HT-29 (cell line): ENCODE measurements around the gene ZNF286A. TPM values are rescaled to one million over a fixed set of nuclear protein-coding genes. Genes with fewer than 3 reads are reported as not detected.
"Not testable (repeated sequence)": the region's sequence is repeated elsewhere in the genome, so short reads cannot be mapped to it uniquely, and the experiment has no call there.

Experiments used
- DNase-seq: peaks from one replicate; pipeline ENCODE4 v3.0.0-alpha.2; 2015; ENCODE audit warnings: low spot score
- total RNA-seq: library from RNA; depleted of rRNA; stranded (reverse); fragments of >200 nt; shearing (Covaris generic); gene quantifications from 2 replicates; pipeline ENCODE4 v1.2.3, GENCODE V29; 2014; rRNA removed

ZNF286A gene
- total RNA-seq, result 4.6 and 14.1 TPM in 2 replicates

- peak; percentile 92 for DNase-seq
Measured at GRCh38 chr17:15699413-15699924, at the start of gene ZNF286A. TSS of gene ZNF286A (plus strand) at chr17:15699752. CDS start at chr17:15700330, 578 bp downstream.

- peak; percentile 73 for DNase-seq
Measured at GRCh38 chr17:15649861-15650421, 49.6 kb upstream of the ZNF286A start.

- DNase-seq, result peak; percentile 58
Measured at GRCh38 chr17:15650741-15651582, 48.6 kb upstream of the ZNF286A start.

GRCh38 chr17:15651583-15652110, 47.9 kb upstream of the ZNF286A start:
- DNase-seq, result peak; percentile 94

- DNase-seq, result no peak
Measured at GRCh38 chr17:15652960-15653359, 46.6 kb upstream of the ZNF286A start.

DNA sequence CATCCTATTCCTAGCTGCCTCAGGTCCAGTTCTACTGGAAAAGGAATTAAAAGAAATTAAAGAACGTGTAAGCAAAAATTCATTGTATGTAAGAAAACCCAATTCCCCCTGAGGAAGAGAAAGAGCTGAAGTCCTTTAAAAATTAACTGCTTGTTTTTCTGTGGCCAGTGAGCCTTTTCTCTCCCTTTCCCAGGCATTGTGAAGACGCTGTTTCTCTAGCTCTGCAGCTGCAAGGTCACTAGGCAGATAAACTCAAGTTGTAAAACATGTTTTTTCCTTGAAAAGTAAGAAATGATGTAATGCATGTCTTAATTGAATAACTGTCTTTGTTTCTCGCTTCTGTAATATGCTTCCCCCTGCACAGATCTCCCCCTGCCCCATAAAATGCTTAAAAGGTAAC, 45.2 kb upstream of the ZNF286A start:
- not testable (repeated sequence) for DNase-seq

DNA sequence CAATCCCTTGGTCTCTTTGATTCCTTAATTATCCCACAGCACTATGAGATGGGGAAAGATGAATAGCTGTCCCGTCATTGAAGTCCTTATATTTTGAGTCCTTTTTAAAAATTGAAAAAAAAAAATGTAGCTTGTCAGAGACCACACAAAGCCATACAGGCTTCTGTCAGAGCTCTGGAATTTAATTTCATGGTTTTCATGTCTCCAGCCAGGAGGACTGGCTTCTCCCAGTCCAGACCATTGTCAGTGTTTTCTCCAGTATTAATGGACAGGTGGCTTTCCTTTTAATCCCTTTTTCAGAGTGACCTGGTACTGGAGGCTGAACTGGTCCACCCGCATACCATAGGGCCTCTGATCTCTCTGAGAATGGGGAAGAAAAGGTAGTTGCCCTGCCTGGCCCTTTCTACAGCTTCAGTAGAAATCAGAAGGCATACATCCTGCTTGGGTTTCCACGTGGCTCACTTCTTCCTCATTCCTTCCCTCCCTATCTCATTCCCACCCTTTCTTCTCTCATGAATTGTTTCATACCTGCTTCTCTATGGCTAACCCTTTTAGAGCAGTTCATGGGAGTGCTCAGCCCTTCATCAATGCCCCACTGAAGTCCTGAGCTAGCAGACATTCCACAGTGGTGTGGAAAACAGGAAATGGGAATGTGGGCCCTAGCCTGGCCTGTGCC, 44.5 kb upstream of the ZNF286A start:
- peak; percentile 85 for DNase-seq

DNA sequence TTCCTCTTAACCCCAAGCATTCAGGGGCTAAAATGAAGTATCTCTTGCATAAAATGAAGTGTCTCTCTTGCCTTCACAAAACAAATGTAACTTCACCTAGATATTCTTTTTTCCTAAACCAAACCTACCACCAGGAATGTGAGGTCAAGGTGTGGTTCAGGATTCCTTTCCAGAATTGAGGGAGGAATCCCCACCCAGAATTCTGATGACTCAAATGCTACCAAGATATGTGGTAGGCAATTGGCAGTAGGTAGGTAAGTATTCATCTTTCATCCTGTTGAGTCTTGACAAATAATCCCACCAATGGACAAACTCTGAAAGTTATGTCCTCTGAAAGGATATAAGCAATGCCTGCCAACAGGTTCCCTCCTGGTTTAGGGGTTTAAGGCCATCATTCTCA, 41.7 kb upstream of the ZNF286A start:
- DNase-seq, result peak; percentile 24

- peak; percentile 18 for DNase-seq
Measured at GRCh38 chr17:15658296-15658695, 41.3 kb upstream of the ZNF286A start.

GRCh38 chr17:15659236-15659635, 40.3 kb upstream of the ZNF286A start:
- peak; percentile 9 for DNase-seq

GRCh38 chr17:15659663-15660062, 39.9 kb upstream of the ZNF286A start:
- DNase-seq, result peak; percentile 55

DNA sequence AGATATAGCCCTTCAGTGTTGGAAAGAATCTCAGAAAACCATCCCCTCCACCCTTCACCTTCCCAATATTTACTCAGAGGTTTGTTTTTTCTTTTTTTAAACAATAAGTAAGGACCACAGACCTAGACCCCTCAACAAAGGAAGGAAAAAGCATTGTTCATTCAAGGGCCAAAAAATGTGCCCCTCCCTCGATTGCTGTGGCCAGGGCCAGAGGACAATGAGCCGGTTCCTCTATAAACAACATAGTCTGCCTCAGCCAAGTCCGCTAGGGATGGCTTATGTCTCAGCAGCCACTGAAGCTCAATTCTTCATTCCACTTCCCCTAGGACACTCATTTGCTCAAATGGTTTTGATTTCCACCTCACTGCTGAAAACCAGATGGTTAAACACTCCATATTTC, 39.5 kb upstream of the ZNF286A start:
- no peak for DNase-seq

DNA sequence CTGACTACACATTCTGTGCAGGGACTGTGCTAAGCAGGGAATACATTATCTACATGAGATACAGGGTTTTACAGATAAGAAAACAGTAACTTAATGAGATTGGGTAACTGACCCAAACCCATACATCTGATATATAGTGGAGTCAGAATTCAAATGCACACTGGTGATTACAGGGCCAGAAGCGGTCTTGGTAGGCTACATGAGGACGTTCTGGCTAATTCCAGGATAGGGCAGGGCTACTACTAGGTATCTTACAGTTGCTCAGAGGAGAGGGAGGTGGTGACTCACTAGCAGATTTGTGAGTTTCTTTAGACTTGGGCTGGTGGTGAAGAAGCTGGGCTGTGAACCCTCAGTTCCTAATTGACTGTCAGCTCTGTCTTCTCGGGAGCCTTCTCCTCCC, 36.9 kb upstream of the ZNF286A start:
- DNase-seq, result no peak

GRCh38 chr17:15663176-15663575, 36.4 kb upstream of the ZNF286A start:
- no peak for DNase-seq

- no peak for DNase-seq
Measured at GRCh38 chr17:15663691-15664090, 35.9 kb upstream of the ZNF286A start.

DNA sequence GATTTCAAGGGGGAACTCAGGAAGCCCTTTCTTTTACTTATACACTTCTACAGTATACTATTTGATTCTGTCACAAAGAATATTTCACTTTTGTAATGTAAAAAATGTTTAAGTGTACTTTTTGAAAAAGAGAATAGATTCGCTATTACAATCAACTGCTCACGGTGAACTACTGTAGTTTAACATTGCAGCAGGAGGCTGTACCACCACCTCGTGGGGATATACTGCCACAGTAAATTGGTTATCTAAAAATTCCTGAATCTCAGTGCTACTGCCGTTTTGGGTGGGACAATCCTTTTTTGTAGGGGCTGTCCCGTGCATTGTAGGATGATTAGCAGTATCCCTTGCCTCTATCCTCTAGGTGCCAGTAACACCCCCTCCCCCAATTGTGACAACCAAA, 30.0 kb upstream of the ZNF286A start:
- DNase-seq, result not testable (repeated sequence)

- not testable (repeated sequence) for DNase-seq
Measured at GRCh38 chr17:15674640-15675039, 24.9 kb upstream of the ZNF286A start.

DNA sequence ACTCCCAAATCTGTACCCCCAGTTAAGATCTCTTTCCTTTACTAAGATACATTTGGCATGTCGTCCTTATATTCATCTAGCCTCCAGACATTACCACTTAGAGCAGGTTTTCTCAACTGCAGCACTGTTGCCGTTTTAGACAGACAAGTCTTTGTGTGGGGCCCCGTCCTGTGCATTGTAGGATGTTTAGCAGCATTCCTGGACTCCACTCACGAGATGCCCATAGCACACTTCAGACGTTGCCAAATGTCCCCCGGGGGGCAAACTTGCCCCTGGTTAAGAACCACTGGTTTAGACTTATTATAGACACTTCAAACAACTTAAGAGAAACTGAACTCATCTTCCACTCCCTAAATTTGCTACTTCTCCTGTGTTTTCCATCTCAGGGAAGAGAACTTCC, 23.6 kb upstream of the ZNF286A start:
- DNase-seq, result not testable (repeated sequence)

GRCh38 chr17:15683135-15683534, 16.4 kb upstream of the ZNF286A start:
- DNase-seq, result not testable (repeated sequence)

DNA sequence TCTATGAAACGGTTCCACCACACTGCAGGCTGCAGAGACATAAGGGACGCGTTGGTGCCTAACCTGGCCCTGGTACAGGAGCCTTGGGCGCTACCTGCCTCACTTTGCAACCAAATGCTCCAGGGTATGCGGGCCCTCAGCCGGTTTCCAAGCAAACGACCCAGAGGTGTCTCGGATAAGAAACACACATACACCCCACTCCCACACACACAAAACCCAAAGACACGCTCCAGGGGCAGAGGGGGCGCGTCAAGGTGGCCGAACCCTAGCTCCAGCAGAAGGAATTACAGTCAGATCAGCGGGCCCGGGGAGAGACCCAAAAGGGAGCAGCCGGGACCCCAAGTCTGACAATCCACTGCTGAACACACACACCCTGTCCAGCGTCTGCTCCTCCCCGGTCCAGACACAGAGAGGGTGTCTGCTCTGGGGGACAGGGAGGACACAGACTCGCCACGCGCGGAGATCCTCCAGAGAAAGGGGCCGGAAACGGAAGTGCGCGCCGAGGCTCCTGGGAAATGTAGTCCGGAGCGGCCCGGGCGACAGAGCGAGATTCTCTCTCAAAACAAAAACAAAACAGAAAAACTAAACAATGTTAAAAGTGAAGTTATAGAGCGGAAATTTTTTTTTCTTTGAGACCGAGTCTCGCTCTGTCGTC, 15.6 kb upstream of the ZNF286A start, which contains the start of gene TRIM16:
Gene TRIM16, minus strand, starts transcription at position 488 of the 655 bp plus-strand sequence. CDS start 32,702 bp downstream, outside the sequence.
- DNase-seq, result peak; percentile 43

GRCh38 chr17:15687494-15687893, 12.1 kb upstream of the ZNF286A start:
- DNase-seq, result not testable (repeated sequence)
